ENCODE measurements around the gene POLR1A. TPM values are rescaled to one million over a fixed set of nuclear protein-coding genes. Genes with fewer than 3 reads are reported as not detected.

The POLR1A gene
- total RNA-seq, 1 experiment from 2014 or later, result 62.7 TPM

GRCh38 chr2:86035376-86035882 is 70.3 kb downstream of the POLR1A start:
- Histone ChIP-seq H3K14ac (ENCODE audit: insufficient read depth, low read length) (no peak overlapping the region; the same call in 1 of the 2 replicates), H3K79me2 (ENCODE audit: insufficient read depth, low read length) (no peaks in the 10 kb centered on the region), H3K9me3 (ENCODE audit: control insufficient read depth, low read depth, low read length) (no peaks in the 10 kb centered on the region), H3K9ac (ENCODE audit: extremely low read depth, insufficient read length, low read length) (no peak overlapping the region), H2BK20ac (ENCODE audit: low read depth, low read length, poor library complexity, severe bottlenecking) (no peak overlapping the region), H3K23me2 (ENCODE audit: insufficient read length, low read depth, low read length, poor library complexity, severe bottlenecking) (no peaks in the 10 kb centered on the region), H4K5ac (ENCODE audit: insufficient read length, low read depth, low read length) (no peak overlapping the region), H4K91ac (ENCODE audit: insufficient read length, low read depth, low read length) (no peak overlapping the region), H3K4ac (ENCODE audit: low read depth, low read length) (no peak overlapping the region), H2BK12ac (ENCODE audit: insufficient read length, low read depth, low read length) (no peak overlapping the region), H2BK15ac (ENCODE audit: low read depth, low read length) (no peak overlapping the region), H3K4me1 (ENCODE audit: insufficient read depth, low read length) (no peaks in the 10 kb centered on the region), H2BK120ac (ENCODE audit: low read depth, low read length, poor library complexity, severe bottlenecking) (no peak overlapping the region), H3K18ac (ENCODE audit: insufficient read length, low read depth, low read length) (no peak overlapping the region), H3K27ac (ENCODE audit: insufficient read length, low read depth, low read length) (no peak overlapping the region), H2AK5ac (ENCODE audit: insufficient read length, low read length) (no peak overlapping the region), H4K20me1 (ENCODE audit: control insufficient read depth, insufficient read depth, insufficient read length) (no peaks in the 10 kb centered on the region), H2AFZ (ENCODE audit: low read length) (no peak overlapping the region), H3K23ac (ENCODE audit: insufficient read length, low read depth, low read length) (no peak overlapping the region), H4K8ac (replicated peaks; ENCODE audit: insufficient read length, low read depth, low read length) (no peak overlapping the region), H3K79me1 (ENCODE audit: insufficient read depth, low read depth, low read length, poor library complexity, severe bottlenecking) (no peaks in the 10 kb centered on the region), H2BK5ac (ENCODE audit: insufficient read length, low read length) (no peak overlapping the region), H3K4me2 (ENCODE audit: insufficient read depth, insufficient read length, low read length) (no peak overlapping the region), H3T11ph (ENCODE audit: low read length) (no peak overlapping the region), H3K27me3 (ENCODE audit: insufficient read depth, low read length) (no peaks in the 10 kb centered on the region), H3K56ac (ENCODE audit: insufficient read length, low read depth, low read length) (no peak overlapping the region)
- H3K27ac Mint-ChIP-seq, result peak overlapping the region in 2 of 3 experiments; percentile 53 to 85; a peak in 3 of 7 replicates
- H3K27me3 Mint-ChIP-seq (ENCODE audit: low read depth), result no peaks in the 10 kb centered on the region
- no peak for TF ChIP-seq CTCF (conservative IDR thresholded peaks at IDR 0.05)
- no peaks in the 10 kb centered on the region for H3K9me3 Mint-ChIP-seq
- WGBS (ENCODE audit: extremely low coverage, insufficient read length, low lambda C conversion rate), result no CpG with 5 or more reads among the region's 7 CpGs
- DNase-seq, result no peak
- no peak overlapping the region for H3K4me3 Mint-ChIP-seq
- H3K36me3 Mint-ChIP-seq (ENCODE audit: insufficient read depth in 1 of 3, low read depth in 3 of 3), result peaks cover 43 to 94% (median 82%) of the 10 kb centered on the region in 3 experiments; a peak in 6 of 7 replicates
- H3K4me1 Mint-ChIP-seq, result peaks cover 2 to 11% of the 10 kb centered on the region in 2 experiments; a peak in 2 of 4 replicates
